DLD1 (cell line): Measurements from ENCODE around the gene LGALS7.
"Not testable (repeated sequence)": the region's sequence is repeated elsewhere in the genome, so short reads cannot be mapped to it uniquely, and the experiment has no call there.

ENCODE experiments used
- in situ Hi-C: cut with HindIII; loops from 2 replicates; pipeline ENCODE4 v1.10.0; 2017; ENCODE audit warnings: low sequenced_read_pairs

The LGALS7 gene

DNA sequence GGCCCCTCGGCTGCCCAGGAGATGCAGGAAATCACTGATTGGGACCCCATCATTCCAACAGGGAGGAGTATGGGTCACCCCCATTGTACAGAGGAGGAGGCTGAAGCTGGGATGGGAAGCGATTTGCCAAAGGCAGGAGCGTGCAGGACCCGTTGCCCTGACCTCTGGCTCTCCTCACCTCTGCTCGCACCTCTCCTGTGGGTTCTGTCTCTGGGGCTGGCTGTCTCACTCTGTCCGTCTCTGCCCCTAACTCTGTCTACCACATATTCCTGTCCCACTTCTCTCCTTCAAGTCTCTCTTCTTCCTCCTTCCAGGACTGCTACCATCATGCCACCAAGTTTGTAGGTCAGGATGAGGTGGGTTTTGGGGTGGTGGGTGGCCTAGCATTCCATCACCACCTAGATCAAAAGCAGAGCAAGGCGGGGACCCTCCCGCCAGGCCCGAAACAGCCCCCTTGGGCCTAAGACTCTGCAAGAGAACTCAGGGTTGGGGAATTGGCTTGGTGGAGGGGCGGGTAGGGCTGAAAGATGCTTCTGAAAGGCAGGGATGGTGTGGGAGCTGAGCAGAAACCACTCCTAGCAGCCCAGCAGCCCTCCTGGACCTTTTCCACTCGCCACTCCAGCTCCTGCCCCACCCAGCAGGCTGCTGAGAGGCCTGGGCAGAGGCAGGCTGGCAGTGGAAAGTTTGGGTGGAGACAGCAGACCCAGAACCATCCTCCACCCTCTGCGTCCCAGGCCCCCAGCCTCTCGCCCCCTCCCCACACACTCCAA, 1.0 kb upstream of the LGALS7 start:
- in situ Hi-C loops: no loop called here

DNA sequence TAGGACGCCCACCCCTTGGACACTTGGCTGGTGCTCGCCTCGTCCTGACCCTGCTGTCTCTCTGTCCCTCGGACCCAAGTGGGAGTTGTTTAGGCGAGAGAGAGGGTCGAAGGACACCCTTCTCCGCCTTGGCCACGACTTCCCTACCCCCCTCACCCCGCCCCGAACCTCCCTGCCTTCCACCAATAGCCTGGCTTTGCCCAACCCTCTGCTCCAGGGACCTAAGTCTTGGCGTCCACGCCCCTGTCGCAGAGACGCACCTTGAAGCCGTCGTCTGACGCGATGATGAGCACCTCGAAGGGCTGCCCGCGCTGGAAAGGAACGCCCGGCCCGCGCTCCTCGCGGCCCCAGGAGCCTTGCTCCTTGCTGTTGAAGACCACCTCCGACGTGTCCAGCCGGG, 1.7 kb downstream of the LGALS7 start:
- in situ Hi-C loops: not testable (repeated sequence)

DNA sequence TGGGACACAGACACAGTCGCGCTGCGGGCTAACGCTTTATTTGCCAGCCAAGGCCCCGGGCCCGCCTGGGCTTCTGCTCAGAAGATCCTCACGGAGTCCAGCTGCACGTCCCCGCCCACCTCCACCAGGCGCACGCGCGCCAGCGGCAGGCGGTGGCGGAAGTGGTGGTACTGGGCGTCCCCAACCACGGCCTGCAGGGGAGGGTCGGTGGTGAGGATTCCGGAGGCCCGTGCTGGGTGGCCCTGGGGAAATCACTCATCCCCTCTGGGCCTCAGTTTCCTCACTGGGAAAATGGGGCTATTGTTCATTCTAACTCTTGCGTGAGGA, 2.4 kb downstream of the LGALS7 start:
- in situ Hi-C loops: not testable (repeated sequence)

DNA sequence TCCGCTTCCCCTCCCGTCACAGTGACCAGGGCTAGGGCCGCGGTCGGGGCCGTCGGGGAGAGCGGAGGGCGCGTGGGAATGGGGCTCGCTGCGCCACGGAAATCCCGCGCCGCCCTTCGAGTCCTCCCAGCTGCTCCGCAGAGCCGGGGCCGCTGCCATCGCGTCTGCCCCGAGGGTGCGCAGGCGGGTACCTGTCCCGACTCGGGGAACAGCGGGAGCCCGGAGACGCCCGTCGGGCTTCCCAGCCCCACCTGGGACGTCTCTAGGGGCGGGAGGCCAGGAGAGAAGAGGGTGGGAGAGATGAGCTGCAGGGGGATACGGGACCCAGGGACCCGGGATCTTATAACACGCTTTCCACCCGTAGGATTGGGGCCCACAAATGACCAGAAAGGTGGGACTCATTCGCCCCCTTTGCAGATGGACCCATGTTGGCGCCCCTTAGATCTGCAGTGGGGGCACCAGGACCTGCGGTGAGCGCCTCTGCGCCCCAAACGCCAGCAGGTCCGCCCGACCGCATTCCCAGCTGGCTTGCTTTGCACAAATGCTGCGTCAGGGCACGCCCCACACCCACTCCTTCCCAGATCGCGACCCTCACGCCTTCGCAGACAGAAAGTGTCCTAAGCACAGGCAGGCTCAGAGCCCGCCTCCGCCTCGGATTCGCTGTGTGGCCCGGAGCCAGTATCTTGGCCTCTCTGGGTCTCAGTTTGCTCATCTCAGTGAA, 2.9 kb downstream of the LGALS7 start:
- in situ Hi-C loops: not testable (repeated sequence)

- in situ Hi-C loops: no loop called here
Observed at GRCh38 chr19:38769635-38770211, 3.6 kb downstream of the LGALS7 start.

DNA sequence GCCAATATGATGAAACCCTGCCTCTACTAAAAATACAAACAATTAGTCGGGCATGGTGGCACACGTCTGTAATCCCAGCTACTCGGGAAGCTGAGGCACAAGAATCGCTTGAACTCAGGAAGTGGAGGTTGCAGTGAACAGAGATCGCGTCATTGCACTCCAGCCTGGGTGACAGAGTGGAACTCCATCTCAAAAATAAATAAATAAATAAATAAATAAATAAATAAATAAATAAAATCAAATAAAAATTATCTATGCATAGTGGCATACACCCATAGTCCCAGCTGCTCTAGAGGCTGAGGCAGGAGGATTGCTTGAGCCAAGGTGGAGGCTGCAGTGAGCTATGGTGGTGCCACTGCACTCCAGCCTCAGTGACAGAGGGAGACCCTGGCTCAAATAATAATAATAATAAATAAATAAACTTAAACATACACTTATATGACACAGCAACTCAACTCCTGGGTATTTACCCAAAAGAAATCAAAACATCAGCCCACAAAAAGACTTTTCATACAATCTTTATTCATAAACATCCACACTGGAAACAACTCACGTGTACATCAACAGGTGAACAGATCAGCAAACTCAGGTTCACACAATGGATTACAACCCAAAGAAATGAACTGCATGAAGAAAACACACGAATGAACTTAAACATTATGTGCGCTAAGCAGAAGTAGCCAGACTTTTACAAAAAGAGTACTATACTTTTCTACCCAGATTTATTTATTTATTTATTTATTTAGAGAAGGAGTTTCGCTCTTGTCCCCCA, 6.9 kb downstream of the LGALS7 start:
- in situ Hi-C loops: no loop called here

- in situ Hi-C loops: no loop called here
Observed at GRCh38 chr19:38765214-38765613, 8.1 kb downstream of the LGALS7 start.

DNA sequence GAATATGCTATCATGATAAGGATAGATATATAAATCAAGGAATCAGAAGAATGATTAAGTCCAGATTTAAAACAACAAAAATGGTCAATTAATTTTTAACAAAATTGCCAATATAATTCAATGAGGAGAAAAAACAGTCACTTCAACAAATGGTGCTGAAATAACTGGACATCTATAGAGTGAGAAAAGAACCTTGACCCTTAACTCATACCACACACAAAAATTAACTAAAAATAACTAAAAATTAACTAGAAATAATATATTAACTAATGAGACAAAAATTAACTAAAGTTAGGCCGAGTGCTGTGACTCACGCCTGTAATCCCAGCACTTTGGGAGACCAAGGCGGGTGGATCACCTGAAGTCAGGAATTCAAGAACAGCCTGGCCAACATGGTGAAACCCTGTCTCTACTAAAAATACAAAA, 9.5 kb downstream of the LGALS7 start:
- in situ Hi-C loops: no loop called here

DNA sequence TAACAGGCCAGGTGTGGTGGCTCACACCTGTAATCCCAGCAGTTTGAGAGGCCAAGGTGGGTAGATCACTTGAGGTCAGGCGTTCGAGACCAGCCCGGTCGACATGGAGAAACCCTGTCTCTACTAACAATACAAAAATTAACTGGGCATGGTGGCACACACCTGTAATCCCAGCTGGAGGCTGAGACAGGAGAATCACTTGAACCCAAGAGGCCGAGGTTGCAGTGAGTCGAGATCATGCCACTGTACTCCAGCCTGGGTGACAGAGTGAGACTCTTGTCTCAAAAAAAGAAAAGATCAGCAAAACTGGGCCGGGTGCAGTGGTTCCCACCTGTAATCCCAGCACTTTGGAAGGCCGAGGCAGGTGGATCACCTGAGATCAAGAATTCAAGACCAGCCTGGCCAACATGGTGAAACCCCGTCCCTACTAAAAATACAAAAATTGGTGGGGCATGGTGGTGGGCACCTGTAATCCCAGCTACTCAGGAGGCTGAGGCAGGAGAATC, 11.4 kb downstream of the LGALS7 start:
- in situ Hi-C loops: not testable (repeated sequence)

DNA sequence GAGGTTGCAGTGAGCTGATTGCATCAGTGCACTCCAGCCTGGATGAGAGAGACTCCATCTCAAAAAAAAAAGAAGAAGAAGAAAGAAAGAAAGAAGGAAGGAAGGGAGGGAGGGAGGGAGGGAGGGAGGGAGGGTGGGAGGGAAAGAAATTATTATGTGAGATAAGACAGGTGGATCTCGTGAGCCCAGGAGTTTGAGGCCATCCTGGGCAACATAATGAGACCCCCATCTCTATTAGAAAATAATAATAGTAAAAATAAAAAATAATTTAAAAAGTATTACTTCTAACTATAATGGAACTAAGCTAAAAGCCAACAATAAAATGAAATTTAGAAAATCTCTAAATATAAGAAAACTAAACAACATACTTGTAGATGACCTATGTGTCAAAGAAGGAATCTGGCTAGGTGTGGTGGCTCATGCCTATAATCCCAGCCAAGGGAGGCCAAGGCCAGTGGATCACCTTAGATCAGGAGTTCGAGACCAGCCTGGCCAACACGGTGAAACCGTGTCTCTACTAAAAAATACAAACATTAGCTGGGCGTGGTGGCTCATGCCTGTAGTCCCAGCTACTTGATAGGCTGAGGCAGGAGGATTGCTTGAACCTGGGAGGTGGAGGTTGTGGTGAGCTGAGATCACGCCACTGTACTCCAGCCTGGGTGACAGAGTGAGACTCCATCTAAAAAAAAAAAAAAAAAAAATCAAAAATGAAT, 12.4 kb downstream of the LGALS7 start:
- in situ Hi-C loops: not testable (repeated sequence)

DNA sequence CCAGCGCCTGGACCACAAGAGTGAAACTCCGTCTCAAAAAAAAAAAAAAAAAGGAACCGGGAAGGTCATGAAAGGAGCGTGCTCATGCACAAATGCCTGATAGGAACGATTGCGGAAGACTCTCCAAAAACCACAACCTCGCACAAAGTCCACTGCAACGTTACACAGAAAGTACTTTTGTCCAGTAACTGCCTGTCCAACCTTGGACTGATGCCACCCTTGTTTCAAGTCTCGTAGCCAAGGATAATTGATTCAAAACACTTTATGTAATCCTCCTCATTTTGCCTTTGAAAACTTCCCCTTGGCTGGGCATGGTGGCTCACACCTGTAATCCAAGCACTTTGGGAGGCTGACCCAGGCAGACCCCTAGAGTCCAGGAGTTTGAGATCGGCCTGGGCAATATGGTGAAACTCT, 13.7 kb downstream of the LGALS7 start:
- in situ Hi-C loops: no loop called here

GRCh38 chr19:38754196-38754595, 19.1 kb downstream of the LGALS7 start:
- in situ Hi-C loops: not testable (repeated sequence)

DNA sequence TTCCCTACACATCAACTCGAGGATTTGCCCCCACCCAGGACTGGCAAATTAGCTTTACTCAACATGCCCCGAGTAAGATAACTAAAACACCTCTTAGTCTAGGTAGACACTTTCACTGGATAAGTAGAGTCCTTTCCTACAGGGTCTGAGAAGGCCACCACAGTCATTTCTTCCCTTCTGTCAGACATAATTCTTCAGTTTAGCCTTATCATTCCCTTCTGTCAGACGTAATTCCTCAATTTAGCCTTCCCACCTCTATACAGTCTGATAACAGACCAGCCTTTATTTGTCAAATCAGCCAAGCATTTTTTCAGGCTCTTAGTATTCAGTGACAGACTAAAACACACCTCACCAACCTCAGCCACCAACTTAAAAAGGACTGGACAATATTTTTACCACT, 19.5 kb downstream of the LGALS7 start:
- in situ Hi-C loops: not testable (repeated sequence)

DNA sequence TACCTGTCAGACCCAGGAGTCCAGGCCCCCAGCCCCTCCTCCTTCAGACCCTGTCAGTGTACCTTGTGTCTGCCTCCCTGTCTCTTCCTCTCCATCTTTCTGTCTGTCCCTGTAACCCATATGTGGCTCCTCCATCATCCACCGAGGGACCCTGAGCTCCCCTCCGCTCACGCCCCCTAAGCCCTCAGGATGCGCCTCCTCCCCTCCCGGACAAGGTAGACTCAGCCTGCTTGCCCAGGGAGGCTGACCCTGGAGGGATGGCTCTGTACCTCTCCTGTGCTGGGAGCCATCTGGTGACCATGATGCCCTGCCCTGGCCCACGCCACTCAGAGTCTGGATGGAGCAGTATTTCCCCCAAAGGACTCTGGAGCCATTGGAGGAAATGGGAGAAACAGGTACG, 28.0 kb downstream of the LGALS7 start:
- in situ Hi-C loops: no loop called here

DNA sequence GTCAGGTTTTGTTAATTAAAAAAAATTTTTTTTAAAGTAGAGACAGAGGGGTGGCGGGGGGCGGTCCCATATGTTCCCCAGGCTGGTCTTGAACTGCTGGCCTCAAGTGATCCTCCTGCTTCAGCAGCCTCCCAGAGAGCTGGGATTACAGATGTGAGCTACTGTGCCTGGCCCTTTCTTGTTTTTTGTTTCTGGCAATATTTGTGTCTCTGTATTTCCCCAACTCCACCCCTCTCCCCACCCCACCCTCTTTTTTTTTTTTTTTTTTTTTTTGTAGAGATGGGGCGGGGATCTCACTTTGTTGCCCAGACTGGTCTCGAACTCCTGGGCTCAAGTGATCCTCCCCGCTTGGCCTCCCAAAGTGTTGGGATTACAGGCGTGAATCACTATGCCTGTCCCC, 28.4 kb downstream of the LGALS7 start:
- in situ Hi-C loops: no loop called here

DNA sequence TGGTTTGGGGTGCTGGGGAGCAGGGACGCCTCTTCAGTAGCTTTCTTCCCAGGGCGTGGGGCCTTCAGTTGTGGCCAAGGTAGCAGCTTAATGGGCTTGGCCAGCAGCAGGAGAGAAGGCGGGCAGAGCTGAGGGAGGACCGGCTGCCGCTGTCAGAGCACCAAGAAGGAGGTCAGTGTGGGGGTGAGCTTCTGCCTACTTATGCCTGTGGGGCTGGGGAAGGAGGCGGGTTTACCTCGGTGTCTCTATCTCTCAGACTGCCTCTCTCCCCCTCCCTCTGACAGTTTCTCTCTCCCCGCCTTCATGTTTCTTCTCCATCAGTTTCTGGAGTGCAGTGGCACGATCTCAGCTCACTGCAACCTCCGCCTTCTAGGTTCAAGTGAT, 29.0 kb downstream of the LGALS7 start, which contains the start of gene CAPN12:
TSS of gene CAPN12 (minus strand) at position 177 of the 384 bp plus-strand sequence. CDS start 309 bp downstream, outside the sequence.
- in situ Hi-C loops: no loop called here

GRCh38 chr19:38743394-38744297, 29.7 kb downstream of the LGALS7 start:
- in situ Hi-C loops: no loop called here

- in situ Hi-C loops: no loop called here
Observed at GRCh38 chr19:38742906-38743305, 30.4 kb downstream of the LGALS7 start.

DNA sequence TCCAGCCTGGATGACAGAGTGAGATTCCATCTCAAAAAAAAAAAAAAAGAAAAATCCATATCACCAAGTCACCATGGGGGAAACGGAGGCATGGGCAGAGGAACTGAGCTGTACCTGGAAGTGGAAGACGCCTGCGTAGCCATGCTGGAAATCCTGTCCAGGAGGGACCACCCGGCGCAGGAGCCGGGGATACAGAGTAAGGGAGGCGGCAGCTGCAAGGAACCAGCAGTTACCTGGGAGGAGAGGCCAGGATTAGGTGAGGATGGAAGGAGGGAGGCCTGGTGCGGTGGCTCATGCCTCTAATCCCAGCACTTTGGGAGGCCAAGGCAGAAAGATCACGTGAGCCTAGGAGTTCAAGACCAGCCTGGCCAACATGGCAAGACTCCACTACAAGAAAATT, 31.0 kb downstream of the LGALS7 start:
- in situ Hi-C loops: no loop called here
